ENCODE results near the gene NEK7.

Gene NEK7

DNA sequence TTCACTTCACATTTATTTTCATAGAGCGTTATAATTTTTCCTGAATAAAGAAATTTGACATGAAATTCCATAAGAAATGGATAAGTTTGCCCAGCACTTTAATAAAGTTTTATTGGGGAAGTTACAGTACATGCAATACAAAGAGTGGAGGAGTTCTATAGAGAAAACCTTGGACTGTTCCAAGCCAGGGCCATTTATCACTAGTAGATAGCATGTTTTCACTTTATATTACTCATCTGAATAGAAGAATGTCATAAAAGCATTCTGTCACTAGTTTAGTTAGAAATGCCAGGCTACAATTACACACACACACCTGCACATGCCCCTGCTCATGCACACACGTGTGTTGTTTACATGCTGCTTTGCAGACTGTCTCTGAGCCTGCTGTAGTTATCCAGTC is 123.3 kb downstream of the NEK7 start:
- H2BK120ac ChIP-seq (ENCODE audit: low read depth, low read length): no peak overlapping the region
- no peak for DNase-seq (ENCODE audit: low spot score)
- H3K14ac ChIP-seq (ENCODE audit: low read length): no peak overlapping the region
- H2AFZ ChIP-seq (ENCODE audit: low read length): no peak overlapping the region
- no peak overlapping the region for H3K4ac ChIP-seq (ENCODE audit: low read length)
- H4K8ac ChIP-seq (ENCODE audit: low read depth, low read length): no peak overlapping the region
- H2BK12ac ChIP-seq (ENCODE audit: low read length): no peak overlapping the region
- no peak overlapping the region for H3K4me3 ChIP-seq (ENCODE audit: low read length in 2 of 2)
- no peak overlapping the region for H2BK15ac ChIP-seq (ENCODE audit: low read length)
- H3K9me3 ChIP-seq (replicated peaks in 1 of 2; ENCODE audit: control insufficient read depth in 2 of 2, insufficient read depth in 1 of 2, low read depth in 1 of 2, low read length in 2 of 2): no peaks in the 10 kb centered on the region
- WGBS, 2 donors (ENCODE audit: extremely low coverage in 2 of 2, insufficient read length in 2 of 2, insufficient replicate concordance in 1 of 2): no CpG with 5 or more reads among the region's 2 CpGs
- no peak overlapping the region for H3K27ac ChIP-seq (replicated peaks; ENCODE audit: low read length)
- no peak overlapping the region for H3K23ac ChIP-seq (ENCODE audit: low read depth, low read length, poor library complexity)
- H2AK5ac ChIP-seq (ENCODE audit: low read depth, low read length): no peak overlapping the region
- H3K18ac ChIP-seq (ENCODE audit: low read length): no peak overlapping the region
- H3K4me2 ChIP-seq (ENCODE audit: insufficient read depth, low read length, poor library complexity, severe bottlenecking): no peak overlapping the region
- H3K27me3 ChIP-seq (ENCODE audit: control insufficient read depth in 3 of 3, insufficient read depth in 3 of 3, low read depth in 1 of 3, low read length in 3 of 3): no peaks in the 10 kb centered on the region
- peaks cover 0 to 5% of the 10 kb centered on the region in 2 donors for H3K36me3 ChIP-seq (replicated peaks in 1 of 2; ENCODE audit: control insufficient read depth in 2 of 2, insufficient read depth in 2 of 2, low read length in 2 of 2)
- H4K91ac ChIP-seq (ENCODE audit: low read depth, low read length, poor library complexity): no peak overlapping the region
- no peak overlapping the region for H2BK5ac ChIP-seq (ENCODE audit: low read length)
- H3K79me1 ChIP-seq (ENCODE audit: low read depth, low read length): no peaks in the 10 kb centered on the region
- no peak overlapping the region for H3K9ac ChIP-seq (ENCODE audit: low read depth, low read length, poor library complexity)
- H3K4me1 ChIP-seq (ENCODE audit: control insufficient read depth in 2 of 2, insufficient read depth in 1 of 2, low read depth in 1 of 2, low read length in 2 of 2): no peaks in the 10 kb centered on the region

DNA sequence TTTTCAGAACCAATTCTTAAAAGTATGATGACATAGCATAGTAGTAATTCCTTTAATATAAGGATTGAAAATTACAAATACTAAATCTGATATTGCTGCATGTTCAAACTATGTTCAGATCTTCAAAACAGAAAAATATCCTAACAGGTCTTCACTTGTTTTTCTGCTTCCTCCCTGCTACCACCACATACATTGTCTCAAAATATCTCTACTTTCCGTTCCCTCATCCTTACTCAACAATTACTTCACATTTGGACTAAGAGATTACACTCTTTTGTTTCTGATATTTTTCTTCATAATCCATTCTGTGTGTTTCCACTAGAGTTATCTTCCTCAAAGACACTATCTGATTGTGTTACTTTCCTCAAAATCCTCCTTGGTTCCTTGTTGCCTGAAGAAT is 125.1 kb downstream of the NEK7 start:
- no peak overlapping the region for H2BK12ac ChIP-seq (ENCODE audit: low read length)
- no peak overlapping the region for H3K9ac ChIP-seq (ENCODE audit: low read depth, low read length, poor library complexity)
- 100% methylated on average over 1 of the region's 1 CpG; no CpG with 5 or more reads in 1 of the 2 donors for WGBS, 2 donors (ENCODE audit: extremely low coverage in 2 of 2, insufficient read length in 2 of 2, insufficient replicate concordance in 1 of 2)
- H3K79me1 ChIP-seq (ENCODE audit: low read depth, low read length): no peaks in the 10 kb centered on the region
- H2AFZ ChIP-seq (ENCODE audit: low read length): no peak overlapping the region
- no peak overlapping the region for H3K27ac ChIP-seq (replicated peaks; ENCODE audit: low read length)
- no peak overlapping the region for H2BK5ac ChIP-seq (ENCODE audit: low read length)
- no peak overlapping the region for H2AK5ac ChIP-seq (ENCODE audit: low read depth, low read length)
- no peak overlapping the region for H3K18ac ChIP-seq (ENCODE audit: low read length)
- no peaks in the 10 kb centered on the region for H3K9me3 ChIP-seq (replicated peaks in 1 of 2; ENCODE audit: control insufficient read depth in 2 of 2, insufficient read depth in 1 of 2, low read depth in 1 of 2, low read length in 2 of 2)
- H3K36me3 ChIP-seq (replicated peaks in 1 of 2; ENCODE audit: control insufficient read depth in 2 of 2, insufficient read depth in 2 of 2, low read length in 2 of 2): peaks cover 0 to 5% of the 10 kb centered on the region in 2 donors
- H4K8ac ChIP-seq (ENCODE audit: low read depth, low read length): no peak overlapping the region
- no peak overlapping the region for H2BK15ac ChIP-seq (ENCODE audit: low read length)
- no peak overlapping the region for H3K23ac ChIP-seq (ENCODE audit: low read depth, low read length, poor library complexity)
- DNase-seq (ENCODE audit: low spot score): no peak
- H3K27me3 ChIP-seq (ENCODE audit: control insufficient read depth in 3 of 3, insufficient read depth in 3 of 3, low read depth in 1 of 3, low read length in 3 of 3): no peaks in the 10 kb centered on the region
- H3K4me2 ChIP-seq (ENCODE audit: insufficient read depth, low read length, poor library complexity, severe bottlenecking): no peak overlapping the region
- H3K14ac ChIP-seq (ENCODE audit: low read length): no peak overlapping the region
- no peak overlapping the region for H3K4ac ChIP-seq (ENCODE audit: low read length)
- no peak overlapping the region for H2BK120ac ChIP-seq (ENCODE audit: low read depth, low read length)
- H4K91ac ChIP-seq (ENCODE audit: low read depth, low read length, poor library complexity): no peak overlapping the region
- H3K4me3 ChIP-seq (ENCODE audit: low read length in 2 of 2): no peak overlapping the region
- H3K4me1 ChIP-seq (ENCODE audit: control insufficient read depth in 2 of 2, insufficient read depth in 1 of 2, low read depth in 1 of 2, low read length in 2 of 2): no peaks in the 10 kb centered on the region

DNA sequence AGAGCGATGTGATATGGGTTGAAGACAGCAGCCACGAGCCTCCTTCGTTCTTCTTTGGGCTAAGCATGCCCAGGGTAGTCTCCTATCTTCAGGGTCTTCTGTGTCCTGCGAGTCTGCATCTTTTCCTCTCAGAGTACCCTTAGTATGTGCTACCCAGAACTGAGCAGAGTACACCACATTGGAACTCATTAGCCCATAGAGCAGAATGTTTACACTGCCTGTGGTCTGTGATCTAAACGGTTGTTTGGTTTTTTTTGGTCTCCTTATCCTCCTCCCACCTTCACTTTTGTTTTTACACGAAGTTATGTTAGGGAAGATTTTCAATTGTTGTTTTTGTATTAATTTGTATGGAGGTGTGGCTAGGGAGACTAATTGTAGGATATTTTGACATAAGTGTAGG is 126.4 kb downstream of the NEK7 start:
- H3K4me3 ChIP-seq (ENCODE audit: low read length in 2 of 2): no peak overlapping the region
- no peak overlapping the region for H3K14ac ChIP-seq (ENCODE audit: low read length)
- no peaks in the 10 kb centered on the region for H3K9me3 ChIP-seq (replicated peaks in 1 of 2; ENCODE audit: control insufficient read depth in 2 of 2, insufficient read depth in 1 of 2, low read depth in 1 of 2, low read length in 2 of 2)
- H3K36me3 ChIP-seq (replicated peaks in 1 of 2; ENCODE audit: control insufficient read depth in 2 of 2, insufficient read depth in 2 of 2, low read length in 2 of 2): peaks cover 0 to 5% of the 10 kb centered on the region in 2 donors
- H2AFZ ChIP-seq (ENCODE audit: low read length): no peak overlapping the region
- H4K91ac ChIP-seq (ENCODE audit: low read depth, low read length, poor library complexity): no peak overlapping the region
- H3K18ac ChIP-seq (ENCODE audit: low read length): no peak overlapping the region
- H3K79me1 ChIP-seq (ENCODE audit: low read depth, low read length): no peaks in the 10 kb centered on the region
- WGBS, 2 donors (ENCODE audit: extremely low coverage in 2 of 2, insufficient read length in 2 of 2, insufficient replicate concordance in 1 of 2): no CpG with 5 or more reads among the region's 6 CpGs
- no peak overlapping the region for H4K8ac ChIP-seq (ENCODE audit: low read depth, low read length)
- H3K4me1 ChIP-seq (ENCODE audit: control insufficient read depth in 2 of 2, insufficient read depth in 1 of 2, low read depth in 1 of 2, low read length in 2 of 2): no peaks in the 10 kb centered on the region
- no peak overlapping the region for H3K4ac ChIP-seq (ENCODE audit: low read length)
- no peak overlapping the region for H3K9ac ChIP-seq (ENCODE audit: low read depth, low read length, poor library complexity)
- DNase-seq (ENCODE audit: low spot score): no peak
- no peak overlapping the region for H2BK5ac ChIP-seq (ENCODE audit: low read length)
- H2BK120ac ChIP-seq (ENCODE audit: low read depth, low read length): no peak overlapping the region
- no peaks in the 10 kb centered on the region for H3K27me3 ChIP-seq (ENCODE audit: control insufficient read depth in 3 of 3, insufficient read depth in 3 of 3, low read depth in 1 of 3, low read length in 3 of 3)
- no peak overlapping the region for H2BK15ac ChIP-seq (ENCODE audit: low read length)
- no peak overlapping the region for H2AK5ac ChIP-seq (ENCODE audit: low read depth, low read length)
- no peak overlapping the region for H2BK12ac ChIP-seq (ENCODE audit: low read length)
- no peak overlapping the region for H3K23ac ChIP-seq (ENCODE audit: low read depth, low read length, poor library complexity)
- no peak overlapping the region for H3K4me2 ChIP-seq (ENCODE audit: insufficient read depth, low read length, poor library complexity, severe bottlenecking)
- H3K27ac ChIP-seq (replicated peaks; ENCODE audit: low read length): no peak overlapping the region

DNA sequence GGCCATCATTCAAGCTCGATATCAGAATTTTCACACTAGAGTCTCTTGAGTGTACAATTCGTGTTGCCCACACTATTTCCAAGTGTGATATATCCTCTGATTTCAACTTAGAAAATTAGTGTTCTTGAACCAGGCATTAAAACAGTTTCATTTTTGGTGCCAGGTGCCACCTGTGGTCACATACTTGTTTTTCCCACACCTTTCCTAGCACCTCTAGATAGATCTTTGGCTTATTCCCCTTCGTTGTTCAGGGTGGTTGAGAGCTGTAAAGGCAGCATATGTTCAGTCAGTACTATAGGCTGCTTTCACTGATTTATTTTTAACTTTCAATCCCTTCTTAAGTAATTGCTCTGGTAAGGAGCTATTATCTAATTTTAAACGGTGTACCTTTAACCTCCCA is 131.1 kb downstream of the NEK7 start:
- DNase-seq (ENCODE audit: low spot score): no peak
- Histone ChIP-seq H3K79me1 (ENCODE audit: low read depth, low read length) (no peaks in the 10 kb centered on the region), H4K8ac (ENCODE audit: low read depth, low read length) (no peak overlapping the region), H3K27ac (replicated peaks; ENCODE audit: low read length) (no peak overlapping the region), H3K18ac (ENCODE audit: low read length) (no peak overlapping the region), H3K36me3 (replicated peaks in 1 of 2; ENCODE audit: control insufficient read depth in 2 of 2, insufficient read depth in 2 of 2, low read length in 2 of 2) (no peaks in the 10 kb centered on the region), H3K4ac (ENCODE audit: low read length) (no peak overlapping the region), H3K4me1 (ENCODE audit: control insufficient read depth in 2 of 2, insufficient read depth in 1 of 2, low read depth in 1 of 2, low read length in 2 of 2) (peaks cover 1 to 24% of the 10 kb centered on the region in 2 donors), H3K23ac (ENCODE audit: low read depth, low read length, poor library complexity) (no peak overlapping the region), H3K9ac (ENCODE audit: low read depth, low read length, poor library complexity) (no peak overlapping the region), H2BK15ac (ENCODE audit: low read length) (no peak overlapping the region), H3K14ac (ENCODE audit: low read length) (no peak overlapping the region), H2AFZ (ENCODE audit: low read length) (no peak overlapping the region), H2AK5ac (ENCODE audit: low read depth, low read length) (no peak overlapping the region), H2BK12ac (ENCODE audit: low read length) (no peak overlapping the region), H2BK5ac (ENCODE audit: low read length) (no peak overlapping the region), H3K4me2 (ENCODE audit: insufficient read depth, low read length, poor library complexity, severe bottlenecking) (no peak overlapping the region), H4K91ac (ENCODE audit: low read depth, low read length, poor library complexity) (no peak overlapping the region), H2BK120ac (ENCODE audit: low read depth, low read length) (no peak overlapping the region), H3K9me3 (replicated peaks in 1 of 2; ENCODE audit: control insufficient read depth in 2 of 2, insufficient read depth in 1 of 2, low read depth in 1 of 2, low read length in 2 of 2) (no peaks in the 10 kb centered on the region), H3K4me3 (ENCODE audit: low read length in 2 of 2) (no peak overlapping the region), H3K27me3 (ENCODE audit: control insufficient read depth in 3 of 3, insufficient read depth in 3 of 3, low read depth in 1 of 3, low read length in 3 of 3) (no peaks in the 10 kb centered on the region)
- WGBS, 2 donors (ENCODE audit: extremely low coverage in 2 of 2, insufficient read length in 2 of 2, insufficient replicate concordance in 1 of 2): no CpG with 5 or more reads among the region's 4 CpGs
